Superior temporal gyrus (tissue), 1 donor: ENCODE results near the gene MYL7.

Source experiments
- DNase-seq: peaks from one replicate; pipeline ENCODE4 v3.0.0-alpha.2; 2016; ENCODE audit errors: extremely low spot score

MYL7 gene

GRCh38 chr7:44112231-44112996 lies 28.7 kb downstream of the MYL7 start:
- DNase-seq: no peak

- no peak for DNase-seq
Observed at GRCh38 chr7:44111761-44112160, 29.4 kb downstream of the MYL7 start.

- DNase-seq: no peak
Observed at GRCh38 chr7:44110719-44111635, 30.2 kb downstream of the MYL7 start.

GRCh38 chr7:44109991-44110390 lies 31.1 kb downstream of the MYL7 start:
- no peak for DNase-seq

- DNase-seq: no peak
Observed at GRCh38 chr7:44108768-44109750, 32.1 kb downstream of the MYL7 start.

- no peak for DNase-seq
Observed at GRCh38 chr7:44107961-44108767, 33.0 kb downstream of the MYL7 start.

GRCh38 chr7:44107116-44107960 lies 33.8 kb downstream of the MYL7 start:
- no peak for DNase-seq

GRCh38 chr7:44106311-44107065 lies 34.6 kb downstream of the MYL7 start:
- DNase-seq: no peak

GRCh38 chr7:44105832-44106231 lies 35.3 kb downstream of the MYL7 start:
- no peak for DNase-seq

- no peak for DNase-seq
Observed at GRCh38 chr7:44104860-44105771, 36.0 kb downstream of the MYL7 start.

- no peak for DNase-seq
Observed at GRCh38 chr7:44103923-44104859, 36.9 kb downstream of the MYL7 start, which contains the start of gene AEBP1. Gene AEBP1 (plus strand): TSS chr7:44104345. CDS start chr7:44104666, 321 bp downstream.

GRCh38 chr7:44103566-44103922 lies 37.6 kb downstream of the MYL7 start:
- DNase-seq: no peak

- no peak for DNase-seq
Observed at GRCh38 chr7:44102846-44103565, 38.1 kb downstream of the MYL7 start.

- no peak for DNase-seq
Observed at GRCh38 chr7:44101966-44102845, 38.9 kb downstream of the MYL7 start.

GRCh38 chr7:44101303-44101965 lies 39.7 kb downstream of the MYL7 start:
- no peak for DNase-seq
